Stimulated activated CD4-positive, alpha-beta T cell treated with anti-CD3 and anti-CD28 coated beads, Interleukin-4, amount 100 ng/mL, for 24 hours (primary cell): Measurements from ENCODE around the gene GABRB1.

Experiments used
- DNase-seq: peaks from one replicate; pipeline ENCODE4 v3.0.0-alpha.2; 2020

The GABRB1 gene

DNA sequence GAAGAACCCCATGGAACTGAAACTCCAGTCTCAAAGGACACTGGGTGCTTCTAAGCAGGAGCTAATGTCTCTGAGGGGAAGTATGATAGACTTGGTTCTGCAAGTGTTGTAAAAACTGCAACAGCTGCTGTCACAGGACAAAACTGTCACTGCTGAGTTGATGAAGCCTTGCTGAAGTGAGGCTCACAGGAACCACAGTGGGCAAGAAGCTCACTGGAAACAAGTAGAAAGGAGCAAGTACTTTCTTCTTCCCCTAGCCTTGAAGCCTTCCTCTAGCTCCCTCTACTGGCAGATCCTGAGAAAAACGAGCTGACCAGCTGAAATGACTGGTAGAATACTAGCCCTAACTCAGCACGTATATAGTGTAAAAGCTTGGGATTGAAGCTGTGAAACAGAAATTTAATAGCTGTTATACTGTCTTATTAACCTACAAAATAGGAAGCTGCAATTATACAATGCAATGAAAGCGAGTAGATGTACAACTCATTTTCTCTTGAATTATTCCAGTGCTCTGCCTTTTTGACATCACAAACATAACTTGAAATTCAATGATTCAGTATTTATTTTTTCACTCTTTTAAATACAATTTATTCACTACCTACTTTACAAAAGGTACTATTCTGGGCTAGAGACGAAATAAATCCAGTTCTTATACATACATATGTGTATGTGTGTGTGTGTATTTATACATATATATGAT is 91.4 kb downstream of the GABRB1 start:
- DNase-seq = peak; percentile 49

DNA sequence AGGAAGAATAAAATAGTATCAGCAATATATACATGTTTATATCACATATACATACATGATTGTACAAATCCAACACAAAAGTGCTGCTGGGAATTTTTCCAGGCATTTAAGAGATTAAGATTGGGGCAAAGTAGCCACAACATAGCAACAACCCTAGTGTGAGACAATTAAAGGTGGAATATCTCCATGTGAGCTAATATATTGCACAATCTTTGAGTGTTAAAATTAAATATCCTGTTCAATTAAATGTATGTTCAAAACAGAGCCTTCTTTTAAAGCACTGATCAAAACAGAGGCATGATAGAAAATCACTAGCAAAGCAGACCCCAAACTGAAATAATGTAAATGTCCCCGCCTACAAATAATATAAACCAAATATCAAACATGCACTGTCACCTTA is 97.6 kb downstream of the GABRB1 start:
- DNase-seq = no peak

DNA sequence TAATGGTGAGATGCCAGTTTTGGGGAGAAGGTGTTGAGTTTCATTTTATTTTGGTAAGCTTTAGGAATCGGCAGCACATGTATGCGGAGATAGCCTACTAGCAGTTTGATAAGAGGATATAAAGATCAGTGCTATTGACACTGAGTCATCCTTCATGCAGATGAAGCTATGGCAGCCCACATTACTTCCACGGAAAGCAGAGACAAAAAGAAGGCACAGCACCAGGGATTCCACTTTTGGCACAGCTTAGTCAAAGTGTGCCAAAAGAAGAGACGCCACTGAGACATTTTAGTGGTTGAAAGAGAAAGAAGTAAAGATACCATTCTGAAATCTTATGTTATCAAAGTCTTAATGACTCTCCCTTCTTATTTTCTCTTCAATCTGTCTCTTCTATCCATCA is 103.8 kb downstream of the GABRB1 start:
- DNase-seq = no peak

DNA sequence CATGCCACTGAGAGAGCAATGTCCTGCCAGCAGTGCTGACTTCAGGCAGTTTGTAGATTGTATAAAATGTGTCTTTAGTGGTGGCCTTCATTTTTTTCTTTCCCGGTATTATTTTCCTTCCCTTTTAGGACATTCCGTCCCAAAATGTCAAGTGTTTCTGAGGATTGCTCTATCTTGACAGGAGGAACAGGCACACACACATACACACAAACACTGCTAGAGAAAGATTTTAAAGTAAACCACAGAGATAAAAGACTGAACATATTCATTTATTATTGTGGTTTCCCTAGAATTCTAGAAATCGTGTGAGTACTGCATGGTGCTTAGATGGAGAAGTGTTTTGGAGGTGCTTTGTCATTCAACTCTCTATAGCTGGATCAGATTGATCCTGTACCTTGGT is 111.9 kb downstream of the GABRB1 start:
- no peak for DNase-seq

DNA sequence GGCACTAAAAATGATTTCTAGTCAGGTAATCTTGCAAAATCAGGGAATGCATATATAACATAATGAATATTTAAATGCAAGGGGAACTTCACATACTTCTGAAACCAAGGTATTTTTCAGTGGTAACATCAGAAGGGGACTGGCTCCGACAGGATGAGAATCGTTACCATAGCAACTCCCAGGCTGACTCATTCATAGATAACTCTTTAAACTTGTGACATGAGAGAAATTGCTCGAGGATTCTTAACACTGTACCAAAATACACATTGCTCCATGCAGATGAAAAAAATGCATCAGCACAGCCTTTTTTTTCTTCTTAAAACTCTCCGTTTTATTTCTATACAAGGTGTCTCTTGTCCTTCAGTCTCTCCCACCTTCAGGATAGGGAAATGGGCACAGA is 114.3 kb downstream of the GABRB1 start:
- no peak for DNase-seq

DNA sequence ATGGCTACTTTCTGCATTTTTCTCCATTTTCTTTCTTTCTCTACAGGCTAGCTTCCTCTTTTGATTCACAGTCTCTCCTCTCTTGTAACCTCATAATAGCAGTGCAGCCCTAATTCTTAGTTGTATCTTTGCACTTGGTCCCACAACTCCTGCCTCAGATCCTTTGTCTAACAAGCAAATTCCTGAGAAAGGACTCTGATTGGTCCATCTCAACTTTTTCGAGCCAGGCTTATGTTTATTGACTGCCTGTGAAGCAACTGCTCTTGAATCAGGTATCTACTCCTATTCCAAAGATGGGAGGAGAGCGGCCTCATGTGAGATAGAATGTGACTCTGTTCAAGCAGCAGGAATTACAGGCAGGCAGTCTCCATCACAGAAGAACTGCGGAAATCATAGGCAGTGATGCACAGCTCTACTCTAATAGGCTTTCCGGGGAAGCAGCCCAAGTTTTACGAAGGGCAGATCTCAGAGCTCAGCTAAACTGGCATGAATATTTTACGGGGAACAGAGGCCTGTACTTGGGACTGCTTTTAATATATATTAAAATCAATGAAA is 123.5 kb downstream of the GABRB1 start:
- no peak for DNase-seq

DNA sequence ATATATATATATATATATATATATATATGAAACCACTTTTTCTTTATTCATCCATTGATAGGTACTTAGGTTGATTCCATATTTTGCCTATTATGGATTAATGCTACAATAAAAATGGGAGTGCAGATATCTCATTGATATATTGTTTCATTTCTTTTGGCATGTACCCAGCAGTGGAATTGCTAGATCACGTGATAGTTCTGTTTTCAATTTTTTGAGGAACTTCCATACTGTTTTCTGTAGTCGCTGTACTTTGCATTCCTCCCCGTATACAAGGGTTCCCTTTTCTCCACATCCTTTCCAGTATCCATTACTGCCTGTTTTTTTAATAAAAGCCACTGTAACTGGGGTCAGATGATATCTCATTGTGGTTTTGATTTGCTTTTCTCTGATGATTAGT is 124.6 kb downstream of the GABRB1 start:
- no peak for DNase-seq

DNA sequence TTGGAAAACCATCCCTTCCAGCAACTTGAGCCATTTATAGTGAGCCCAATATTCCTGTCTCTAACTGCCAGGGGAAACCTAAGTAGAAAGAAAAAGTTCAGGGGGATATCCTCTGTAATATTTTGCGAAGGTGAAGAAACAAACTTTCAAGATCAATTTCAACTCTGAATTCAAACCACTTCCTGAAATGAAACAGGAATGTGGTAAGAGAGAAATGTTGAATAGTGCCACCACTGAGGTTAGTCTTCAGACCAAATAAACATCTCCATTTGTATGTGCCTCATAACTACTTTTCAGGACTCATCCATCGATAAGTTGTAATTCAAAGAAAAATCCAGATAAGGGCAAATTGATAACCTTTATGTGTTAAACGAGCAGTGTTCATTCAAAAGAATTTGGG is 128.7 kb downstream of the GABRB1 start:
- DNase-seq = no peak

DNA sequence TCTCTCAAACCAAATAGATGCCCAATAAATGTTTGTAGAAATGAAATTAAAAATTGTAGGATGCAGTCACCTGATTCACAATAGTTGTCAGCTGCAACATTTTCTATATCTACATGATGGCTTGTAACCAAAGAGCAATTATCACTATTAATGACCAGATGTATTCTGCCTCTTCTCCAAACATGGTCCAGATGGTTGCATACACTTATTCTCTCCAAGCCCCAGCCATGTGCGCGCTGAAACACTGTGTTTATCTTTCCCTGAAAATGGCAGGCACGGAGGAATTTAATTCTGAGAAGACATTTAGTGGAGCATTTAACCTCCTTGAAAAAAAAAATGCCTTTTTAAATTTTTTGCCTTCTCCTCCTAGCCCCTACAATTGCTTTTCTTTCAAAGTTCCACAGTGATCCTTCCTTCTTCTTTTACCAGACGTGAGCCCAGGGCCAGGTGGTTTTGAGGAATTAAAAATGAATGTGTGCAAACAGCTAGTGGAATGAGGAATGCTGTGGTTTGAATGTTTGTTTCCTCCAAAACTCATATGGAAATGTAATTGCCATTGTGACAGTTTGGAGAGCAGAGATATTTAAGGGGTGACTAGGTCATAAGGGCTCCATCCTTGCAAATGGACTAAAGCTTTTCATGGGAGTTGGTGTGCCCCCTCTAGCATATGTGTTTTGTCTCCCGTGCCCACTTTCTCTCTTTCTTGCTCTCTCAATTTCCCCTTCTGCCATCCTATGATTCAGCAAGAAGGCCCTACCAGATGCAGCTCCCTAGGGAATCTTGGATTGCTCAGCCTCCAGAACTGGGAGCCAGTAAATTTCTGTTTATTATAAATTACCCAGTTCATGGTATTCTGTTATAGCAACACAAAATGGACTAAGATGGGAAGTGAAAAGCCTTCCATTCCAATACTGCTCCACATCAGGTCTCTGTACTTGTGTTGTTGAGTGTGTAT is 136.0 kb downstream of the GABRB1 start:
- no peak for DNase-seq

DNA sequence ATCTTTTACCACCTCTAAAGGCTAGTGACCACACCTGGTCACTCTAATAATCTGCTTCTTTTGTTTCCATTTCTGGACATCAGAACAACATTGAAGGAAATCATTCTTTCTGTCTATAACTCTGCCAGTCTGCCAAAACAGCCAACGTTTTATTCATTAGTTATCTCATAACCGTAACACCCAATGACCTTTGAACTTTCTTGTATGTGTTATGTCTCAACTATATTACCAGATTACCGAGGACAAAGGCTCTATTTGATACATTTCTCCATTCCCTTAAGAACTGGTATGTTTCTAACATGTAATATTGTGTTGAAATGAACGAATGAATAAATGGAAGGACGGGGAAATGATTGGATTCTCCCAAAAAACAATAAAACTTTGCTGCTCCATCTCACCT is 152.7 kb downstream of the GABRB1 start:
- DNase-seq = no peak

DNA sequence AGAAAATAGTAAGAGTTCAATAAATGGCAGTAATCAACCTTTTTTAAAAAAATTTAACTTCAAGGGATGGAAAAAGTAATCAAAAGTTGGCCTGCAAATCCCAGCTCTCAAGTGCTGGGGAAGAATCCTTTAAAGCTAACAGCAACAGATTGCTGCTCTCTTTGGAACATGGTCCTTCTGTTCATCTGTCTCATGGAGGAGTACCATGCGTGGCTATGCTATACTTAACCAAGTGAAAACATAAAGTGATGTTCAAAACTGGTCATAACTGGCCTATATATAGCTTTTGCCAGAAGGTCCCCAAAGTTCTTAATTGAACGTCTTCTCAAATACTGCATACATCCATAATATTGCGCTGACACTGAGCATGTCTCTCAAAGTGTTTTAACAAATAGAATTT is 154.4 kb downstream of the GABRB1 start:
- DNase-seq = no peak

DNA sequence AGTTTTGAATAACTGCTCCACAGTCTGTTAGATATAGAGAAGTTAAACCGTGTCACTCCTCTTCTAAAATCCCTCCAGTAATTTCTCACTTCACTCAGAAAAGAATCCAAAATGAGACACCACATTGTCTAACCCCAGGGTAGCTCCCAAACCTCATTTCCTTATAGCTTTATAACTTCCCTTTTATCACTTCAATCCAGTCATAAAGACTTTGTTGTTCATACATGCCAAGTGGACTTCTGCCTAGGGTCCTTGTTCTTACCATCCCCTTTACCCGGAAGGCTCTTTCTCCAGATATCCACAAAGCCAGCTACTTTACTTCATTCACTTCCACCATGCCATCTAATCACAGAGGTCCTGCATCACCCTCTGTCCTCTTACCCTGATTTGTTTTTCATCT is 156.2 kb downstream of the GABRB1 start:
- DNase-seq = no peak

DNA sequence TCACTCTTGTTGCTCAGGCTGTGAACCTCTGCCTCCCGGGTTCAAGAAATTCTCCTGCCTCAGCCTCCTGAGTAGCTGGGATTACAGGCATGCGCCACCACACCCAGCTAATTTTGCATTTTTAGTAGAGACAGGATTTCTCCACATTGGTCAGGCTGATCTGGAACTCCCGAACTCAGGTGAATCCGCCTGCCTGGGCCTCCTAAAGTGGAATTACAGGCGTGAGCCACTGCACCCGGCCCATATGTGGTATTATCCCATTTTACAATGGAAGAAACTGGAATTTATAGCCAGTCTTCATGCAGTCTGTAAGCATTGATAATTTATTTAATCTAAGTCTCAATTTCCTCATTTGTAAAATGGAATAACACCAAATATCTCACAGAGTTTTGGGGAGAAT is 161.8 kb downstream of the GABRB1 start:
- DNase-seq = no peak

DNA sequence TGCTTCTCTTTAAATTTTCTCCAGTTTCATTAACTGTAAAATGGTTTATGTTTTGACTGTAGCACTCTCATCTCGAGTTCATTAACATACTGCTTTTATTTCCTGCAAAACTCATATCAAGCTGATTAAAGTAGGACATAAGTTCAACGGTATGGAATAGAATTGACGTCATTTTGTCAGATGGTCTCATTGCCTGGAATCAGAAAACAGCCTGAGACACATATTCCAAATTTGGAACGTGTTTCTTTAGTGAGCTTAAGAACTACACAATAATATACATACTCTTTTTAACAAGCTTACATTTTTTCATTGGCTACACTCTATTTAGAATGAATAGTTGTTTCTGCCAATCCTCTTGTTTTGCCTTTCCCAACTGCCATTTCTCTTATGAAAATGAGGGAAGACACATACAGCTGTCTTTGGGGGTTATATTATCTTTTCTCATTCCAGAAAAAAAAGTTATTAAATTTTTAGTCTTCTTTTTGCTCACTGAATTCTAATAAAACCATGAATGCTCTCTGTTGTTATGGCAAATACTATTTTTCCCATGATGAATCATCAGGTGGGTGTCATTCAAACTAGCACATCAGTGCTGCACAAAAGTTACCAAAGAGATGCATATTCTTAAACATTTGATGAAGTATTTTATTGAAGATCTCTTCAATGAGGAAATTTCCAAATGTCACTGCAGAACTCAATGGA is 162.8 kb downstream of the GABRB1 start:
- DNase-seq = no peak

DNA sequence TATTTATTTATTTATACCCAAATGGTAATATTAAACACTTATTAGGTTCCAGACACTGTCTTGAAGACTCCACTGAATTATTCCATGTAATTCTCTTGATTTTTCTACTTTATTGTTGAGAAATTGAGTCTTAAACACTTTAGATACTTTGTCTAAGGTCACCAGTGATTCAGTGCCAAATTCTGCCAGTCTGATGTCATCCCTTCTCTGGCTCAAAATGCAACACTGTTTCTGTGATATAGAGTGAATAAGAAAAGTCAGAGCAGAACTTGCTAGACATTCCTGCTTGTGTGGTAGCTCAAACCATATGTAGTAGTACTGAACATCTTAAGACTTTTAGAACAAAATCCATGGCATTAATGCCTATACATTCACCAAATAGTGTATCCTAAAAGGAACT is 164.3 kb downstream of the GABRB1 start:
- DNase-seq = no peak

DNA sequence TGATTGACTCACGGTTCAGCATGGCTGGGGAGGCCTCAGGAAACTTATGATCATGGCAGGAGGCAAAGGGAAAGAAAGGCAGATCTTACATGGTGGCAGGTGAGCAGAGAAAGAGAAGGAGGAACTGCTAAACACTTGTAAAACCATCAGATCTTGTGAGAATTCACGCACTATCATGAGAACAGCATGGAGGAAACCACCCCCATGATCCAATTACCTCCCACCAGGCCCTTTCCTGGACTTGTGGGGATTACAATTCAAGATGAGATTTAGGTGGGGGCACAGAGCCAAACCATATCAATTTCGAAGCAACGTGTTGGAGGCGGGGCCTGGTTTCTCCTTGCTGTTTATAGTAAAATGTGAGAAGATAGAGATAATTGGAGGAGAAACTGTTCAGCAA is 167.4 kb downstream of the GABRB1 start:
- no peak for DNase-seq

DNA sequence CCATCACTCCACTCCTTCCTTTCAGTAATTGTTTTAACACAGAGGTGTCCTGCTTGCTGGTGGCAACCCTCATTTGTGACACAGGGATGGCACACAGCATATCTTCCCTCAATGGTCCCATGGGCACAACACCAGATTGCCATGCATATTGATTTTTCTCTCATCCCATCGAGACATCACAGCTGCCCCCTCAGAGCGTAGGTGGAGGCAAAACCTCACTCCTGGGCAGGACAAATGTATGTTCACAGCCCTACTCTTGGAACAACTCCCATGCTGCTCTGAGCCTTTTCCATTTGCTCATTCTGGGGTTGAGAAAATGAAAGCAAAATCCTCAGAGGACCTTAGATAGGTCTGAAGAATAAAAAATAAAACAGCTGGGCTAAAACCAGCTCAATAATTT is 172.2 kb downstream of the GABRB1 start:
- DNase-seq = no peak

DNA sequence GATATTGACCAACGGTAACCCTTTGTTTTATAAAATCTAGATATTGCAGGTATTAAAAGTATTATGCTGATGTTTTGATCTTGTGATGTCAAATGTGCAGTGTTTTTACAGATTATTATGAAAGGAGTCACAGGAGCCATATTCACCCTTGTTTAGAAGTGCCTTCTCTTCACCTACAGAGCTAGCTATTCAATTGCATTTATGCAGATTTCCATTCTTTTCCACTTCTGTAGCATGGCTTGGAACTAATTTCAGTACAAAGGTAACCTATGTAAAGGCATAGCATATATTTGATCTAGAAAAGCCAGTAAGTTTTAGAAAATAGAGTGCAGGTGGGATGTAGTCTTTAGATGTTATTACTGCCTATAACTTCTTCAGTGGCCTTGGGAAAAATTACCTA is 176.2 kb downstream of the GABRB1 start:
- DNase-seq = no peak

DNA sequence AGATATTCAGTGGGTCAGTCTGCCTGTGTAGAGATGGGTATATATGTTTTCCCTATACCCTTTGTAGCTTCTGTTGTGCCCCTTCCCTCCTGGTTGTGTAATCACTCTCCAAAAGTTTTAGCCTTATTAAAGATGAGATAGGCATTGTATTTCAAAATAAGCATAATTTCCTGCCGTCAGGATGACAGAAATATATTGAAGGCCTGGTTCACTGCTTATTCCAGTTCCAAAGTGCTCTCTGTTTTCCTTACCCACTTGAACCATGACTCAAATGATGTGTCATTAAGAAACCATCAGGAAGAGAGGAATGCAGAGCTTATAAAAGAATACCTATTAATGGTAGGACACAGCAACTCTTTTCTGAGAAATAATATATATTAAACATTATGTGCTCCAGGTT is 178.5 kb downstream of the GABRB1 start:
- DNase-seq = no peak

DNA sequence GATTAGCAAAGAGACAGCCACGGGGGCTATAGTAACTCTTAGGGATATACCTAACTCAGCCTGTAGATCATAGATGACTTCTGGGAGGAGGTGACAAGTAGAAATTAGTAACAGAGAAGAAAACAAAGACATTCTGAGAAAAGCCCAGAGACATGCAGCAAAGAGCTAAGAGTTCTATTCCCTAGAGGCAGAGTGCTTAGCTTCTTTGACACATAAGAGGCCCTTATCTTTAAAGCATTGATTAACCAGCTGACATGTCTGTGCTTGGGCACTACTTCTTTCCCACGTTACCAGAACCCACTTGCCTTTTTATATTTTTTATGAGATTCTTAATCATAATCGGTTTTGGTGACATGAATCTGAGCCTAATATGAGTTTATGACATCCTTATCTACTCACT is 179.5 kb downstream of the GABRB1 start:
- DNase-seq = no peak

DNA sequence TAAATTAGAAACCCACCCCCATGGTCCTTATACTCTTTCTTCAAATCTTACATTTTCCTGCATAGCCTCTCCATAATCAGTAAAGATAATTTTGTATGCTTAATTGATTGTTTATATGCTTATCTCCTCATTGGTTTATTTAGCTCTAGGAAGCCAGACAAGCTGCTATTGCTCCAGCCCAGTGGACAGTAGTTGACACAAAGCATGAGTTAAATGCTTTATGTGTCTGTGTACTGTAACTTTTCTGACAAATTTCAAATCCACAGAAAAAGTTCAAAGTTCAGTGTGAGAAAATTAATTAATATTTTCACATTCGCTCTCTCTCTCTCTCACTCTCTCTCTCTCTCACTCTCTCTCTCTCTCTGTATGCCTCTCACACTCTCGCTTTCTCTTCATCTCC is 181.7 kb downstream of the GABRB1 start:
- DNase-seq = no peak

DNA sequence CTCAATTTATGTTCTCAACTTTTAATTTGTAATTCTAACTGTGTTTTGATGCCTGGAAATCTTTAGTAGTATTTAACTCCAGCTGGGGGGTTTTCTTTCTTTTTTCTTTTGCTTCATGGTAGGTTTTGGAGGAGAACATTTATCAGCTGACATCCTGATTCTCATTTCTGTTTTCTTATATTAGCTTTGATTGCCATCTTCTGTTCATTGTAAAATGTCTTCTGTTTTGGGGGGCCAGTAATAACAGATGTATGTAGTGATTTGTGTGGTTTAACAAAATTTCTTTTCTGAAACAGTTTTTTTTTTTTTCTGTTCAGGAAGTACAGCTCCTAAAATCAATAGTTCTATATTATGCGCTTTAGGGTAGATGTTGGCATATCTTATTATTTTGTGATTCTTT is 182.2 kb downstream of the GABRB1 start:
- no peak for DNase-seq

DNA sequence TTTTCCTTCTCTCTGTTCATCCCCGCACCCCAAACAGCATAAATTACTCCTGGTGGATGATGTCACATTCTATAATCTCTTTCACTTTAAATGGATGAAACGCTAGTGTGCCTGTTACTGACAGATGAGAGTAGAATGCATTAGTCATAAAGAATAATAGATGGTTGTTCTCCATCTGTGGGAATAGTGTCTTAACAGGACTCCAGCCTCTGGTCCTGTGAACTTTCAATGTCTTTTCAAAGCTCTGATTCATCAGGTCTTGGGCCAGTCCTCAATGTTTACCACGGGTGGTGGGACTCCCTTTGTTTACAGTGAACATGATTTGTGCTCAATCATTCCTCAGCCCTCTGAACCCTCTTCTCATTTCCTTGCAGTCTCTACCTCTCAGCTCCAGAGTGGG is 182.6 kb downstream of the GABRB1 start:
- DNase-seq = no peak

DNA sequence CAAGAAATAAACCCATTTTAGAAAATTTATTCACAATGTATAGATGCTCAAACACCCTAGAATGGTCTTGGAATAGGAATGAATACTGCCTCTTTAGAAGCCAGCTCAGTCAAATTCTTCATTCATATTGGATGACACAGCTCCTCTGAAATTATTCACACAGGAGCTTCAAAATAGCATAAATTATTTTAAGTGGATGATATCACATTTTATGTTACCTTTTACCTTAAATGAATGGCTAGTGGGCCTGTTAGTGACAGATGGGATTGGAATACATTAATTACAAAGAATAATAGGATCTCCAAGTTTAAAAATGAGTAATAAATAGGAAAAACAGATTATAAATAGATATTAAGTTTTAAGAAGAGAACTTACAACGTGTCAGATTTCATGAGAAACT is 184.4 kb downstream of the GABRB1 start:
- DNase-seq = no peak
